ENCODE measurements around the gene ZNF770.
"Not testable (repeated sequence)": the region's sequence is repeated elsewhere in the genome, so short reads cannot be mapped to it uniquely, and the experiment has no call there.

Gene ZNF770

GRCh38 chr15:34976073-34976472, 12.0 kb downstream of the ZNF770 start:
- no peak for DNase-seq

DNA sequence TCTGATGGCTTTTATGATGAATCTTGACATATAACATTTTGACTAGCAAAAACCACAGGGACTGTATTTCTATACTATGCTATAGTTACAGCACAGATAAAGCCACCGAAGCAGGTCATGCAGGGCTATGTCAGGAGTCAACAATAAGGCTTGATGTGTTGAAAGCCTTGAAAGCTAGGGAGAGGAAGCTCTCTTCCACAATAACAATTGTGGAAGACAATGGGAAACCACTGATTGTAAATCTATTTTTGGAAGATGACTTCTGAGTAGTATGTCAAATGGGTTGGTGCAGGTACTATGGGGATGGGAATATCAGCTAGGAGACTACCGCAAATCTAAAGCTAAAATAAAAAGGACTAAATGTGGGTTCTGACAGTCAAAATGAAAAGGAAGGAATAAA, 14.6 kb downstream of the ZNF770 start:
- no peak for DNase-seq

GRCh38 chr15:34970098-34970643, 17.9 kb downstream of the ZNF770 start:
- not testable (repeated sequence) for DNase-seq

- DNase-seq, result peak; percentile 93
Observed at GRCh38 chr15:34969340-34970097, 18.6 kb downstream of the ZNF770 start, which contains the start of gene AQR. TSS of gene AQR (minus strand) at chr15:34969742. CDS start at chr15:34969613, 129 bp downstream.

GRCh38 chr15:34964277-34964676, 23.8 kb downstream of the ZNF770 start:
- no peak for DNase-seq

- no peak for DNase-seq
Observed at GRCh38 chr15:34953851-34954250, 34.2 kb downstream of the ZNF770 start.

GRCh38 chr15:34952481-34952880, 35.6 kb downstream of the ZNF770 start:
- no peak for DNase-seq

DNA sequence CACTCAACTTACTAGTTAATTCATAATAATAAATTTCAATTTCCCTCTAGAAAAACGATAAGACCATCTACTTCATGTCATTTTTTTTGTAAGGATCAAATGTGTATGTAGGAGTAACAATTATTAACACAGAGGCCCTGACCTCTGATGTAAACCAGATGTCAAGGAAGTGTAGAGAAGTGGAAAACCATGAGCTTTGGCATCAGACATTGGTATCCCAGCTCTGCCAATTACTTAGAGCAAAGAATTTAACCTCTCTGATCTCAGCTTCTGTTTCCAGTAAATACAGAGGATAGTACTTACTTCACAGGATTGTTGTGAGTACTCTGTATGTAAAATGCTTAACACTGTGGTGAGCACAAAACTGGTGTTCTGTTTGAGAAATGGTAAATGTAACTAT, 36.1 kb downstream of the ZNF770 start:
- DNase-seq, result no peak

DNA sequence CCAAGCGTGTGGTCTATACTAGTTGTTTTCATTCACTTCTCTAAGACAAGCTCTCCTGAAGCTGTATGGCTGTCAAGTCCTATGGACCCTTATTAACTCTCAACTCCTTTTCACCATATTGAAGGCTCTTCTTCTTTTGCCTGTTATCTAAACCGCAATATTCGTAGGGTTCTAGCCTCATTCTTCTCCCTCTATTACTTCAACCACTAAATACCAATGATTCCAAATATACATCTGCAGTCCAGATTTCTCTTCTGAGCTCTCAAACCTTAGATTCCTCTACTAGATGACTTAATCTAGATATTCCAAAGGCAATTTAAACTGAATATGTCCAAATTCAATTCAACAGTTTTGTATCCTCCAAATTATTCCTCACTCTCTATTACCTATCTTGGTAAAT, 43.2 kb downstream of the ZNF770 start:
- no peak for DNase-seq

GRCh38 chr15:34943711-34944110, 44.4 kb downstream of the ZNF770 start:
- DNase-seq, result no peak

GRCh38 chr15:34943264-34943663, 44.8 kb downstream of the ZNF770 start:
- DNase-seq, result not testable (repeated sequence)

DNA sequence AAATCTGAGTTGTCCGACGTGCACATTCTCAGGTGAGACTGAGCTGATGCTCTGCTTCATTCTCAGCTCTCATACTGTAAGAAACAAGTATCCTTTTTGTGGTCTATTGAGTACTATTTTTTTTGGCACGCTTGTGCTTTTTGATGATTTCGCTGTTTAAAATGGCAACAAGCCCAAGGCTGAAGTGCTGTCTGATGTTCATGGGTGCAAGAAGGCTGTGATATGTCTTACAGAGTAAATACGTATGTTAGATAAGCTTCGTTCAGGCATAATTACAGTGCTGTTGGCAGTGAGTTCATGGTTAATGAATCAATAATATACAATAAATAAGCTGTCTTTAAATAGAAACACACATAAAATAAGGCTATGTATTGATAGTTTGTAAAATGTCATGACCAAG, 45.7 kb downstream of the ZNF770 start:
- DNase-seq, result peak; percentile 63

DNA sequence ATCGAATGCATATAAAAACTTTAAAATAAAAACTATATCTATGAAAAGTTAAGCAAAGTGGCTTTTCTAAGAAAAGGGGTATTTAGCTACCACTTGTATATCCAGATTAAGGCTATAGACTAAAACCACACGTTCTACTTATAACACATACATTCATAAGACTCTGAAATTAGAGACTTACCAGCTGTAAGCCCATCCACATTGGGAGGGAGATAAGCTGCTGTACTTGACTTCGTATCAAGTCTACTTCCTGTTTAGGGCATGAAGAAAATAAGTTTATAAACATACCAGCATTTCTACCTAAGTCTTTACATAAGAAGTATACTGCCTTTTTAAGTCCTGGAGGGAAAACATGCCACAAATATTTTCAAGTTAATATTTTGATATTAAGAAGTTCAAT, 46.3 kb downstream of the ZNF770 start:
- DNase-seq, result no peak

DNA sequence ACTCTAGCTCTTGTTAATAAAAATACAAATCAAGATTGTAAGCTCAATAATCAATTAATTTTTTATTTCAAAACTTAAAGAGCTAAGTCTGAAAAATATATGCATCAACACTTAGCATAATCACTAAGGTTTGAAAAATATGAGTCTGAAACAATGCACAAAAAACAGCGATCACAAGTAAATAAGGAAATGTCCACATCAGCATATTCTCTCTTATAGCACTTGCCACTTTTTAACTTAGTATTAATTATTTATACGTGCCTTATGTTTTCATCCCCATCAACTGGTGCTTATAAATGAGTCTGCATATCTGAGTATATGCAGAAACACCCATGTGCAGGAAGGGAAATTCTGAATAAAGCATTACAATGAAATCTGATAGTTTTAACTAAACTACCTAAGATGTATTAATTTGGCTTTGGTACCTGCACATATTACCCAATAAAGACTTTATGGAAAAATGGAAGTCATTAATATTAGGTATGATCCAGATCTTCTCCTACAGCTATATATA, 46.8 kb downstream of the ZNF770 start:
- no peak for DNase-seq

GRCh38 chr15:34933432-34933975, 54.6 kb downstream of the ZNF770 start:
- no peak for DNase-seq

GRCh38 chr15:34928349-34928748, 59.7 kb downstream of the ZNF770 start:
- not testable (repeated sequence) for DNase-seq

All from kidney glomerular epithelial cell (primary cell).